ENCODE data around the gene RTN1.

DNA sequence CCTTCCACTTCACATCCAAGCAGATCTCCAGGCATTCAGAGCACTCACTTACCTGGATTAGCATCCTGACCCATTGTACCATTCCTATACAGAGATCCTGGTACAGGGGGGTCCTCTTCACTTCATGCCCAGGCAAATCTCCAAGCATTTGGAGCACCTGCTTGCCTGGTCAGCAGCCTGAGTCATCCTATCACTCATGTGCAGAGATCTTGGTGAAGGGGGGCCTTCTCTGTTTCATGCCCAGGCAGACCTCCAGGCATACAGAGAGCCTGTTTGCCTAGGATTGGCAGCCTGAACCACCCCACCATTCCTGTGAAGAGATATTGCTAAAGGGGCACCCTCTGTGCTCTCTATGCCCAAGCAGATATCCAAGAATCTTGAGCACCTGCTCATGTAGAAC lies 182.9 kb downstream of the RTN1 start:
- no peak for TF ChIP-seq IRF3 (IDR thresholded peaks at IDR 0.05; ENCODE audit: low read depth, low read length)
- no peak for TF ChIP-seq RAD21 (IDR thresholded peaks at IDR 0.05; ENCODE audit: low read length)
- TF ChIP-seq TEAD4 (IDR thresholded peaks at IDR 0.05; ENCODE audit: borderline replicate concordance, insufficient read depth), result no peak
- TF ChIP-seq CTCF (IDR thresholded peaks at IDR 0.05), result no peak
- TF ChIP-seq, protein P1, sequence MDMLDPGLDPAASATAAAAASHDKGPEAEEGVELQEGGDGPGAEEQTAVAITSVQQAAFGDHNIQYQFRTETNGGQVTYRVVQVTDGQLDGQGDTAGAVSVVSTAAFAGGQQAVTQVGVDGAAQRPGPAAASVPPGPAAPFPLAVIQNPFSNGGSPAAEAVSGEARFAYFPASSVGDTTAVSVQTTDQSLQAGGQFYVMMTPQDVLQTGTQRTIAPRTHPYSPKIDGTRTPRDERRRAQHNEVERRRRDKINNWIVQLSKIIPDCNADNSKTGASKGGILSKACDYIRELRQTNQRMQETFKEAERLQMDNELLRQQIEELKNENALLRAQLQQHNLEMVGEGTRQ (IDR thresholded peaks at IDR 0.05; ENCODE audit: borderline replicate concordance, low read depth, low read length), result no peak
- no peak for TF ChIP-seq POLR2AphosphoS5 (IDR thresholded peaks at IDR 0.05; ENCODE audit: low read depth, low read length)
